GM12891 (cell line): ENCODE results near the gene GPBAR1.

Experiments used
- DNase-seq: peaks from one replicate; pipeline ENCODE4 v3.0.0; 2011; ENCODE audit warnings: low spot score; ENCODE audit not compliant: insufficient read length
- FAIRE-seq: peaks from 2 replicates; lab custom pipeline; 2011; peaks lifted over from hg19 to GRCh38; lab: Jason Lieb, UNC
- PAX5 ChIP-seq: IDR thresholded peaks from 2 replicates; pipeline ENCODE4 v1.6.1; 2011; ENCODE audit warnings: low read length, moderate library complexity, mild to moderate bottlenecking; ENCODE audit not compliant: insufficient read depth, severe bottlenecking
- POLR2A ChIP-seq: IDR thresholded peaks from 2 replicates; pipeline ENCODE4 v1.6.1; 2011; ENCODE audit warnings: low read depth, low read length, control low read depth
- POLR2AphosphoS5 ChIP-seq: IDR thresholded peaks from 2 replicates; pipeline ENCODE4 v1.6.1; 2011; ENCODE audit warnings: low read depth, low read length, control low read depth
- POU2F2 ChIP-seq: IDR thresholded peaks from 2 replicates; pipeline ENCODE4 v1.6.1; 2011; ENCODE audit warnings: low read depth, mild to moderate bottlenecking, control low read depth, low read length, moderate library complexity
- SPI1 ChIP-seq: IDR thresholded peaks from 2 replicates; pipeline ENCODE4 v1.6.1; 2011; ENCODE audit warnings: low read depth, low read length, control low read depth
- TAF1 ChIP-seq: IDR thresholded peaks from 2 replicates; pipeline ENCODE4 v1.6.1; 2011; ENCODE audit warnings: low read depth, low read length, control low read depth

GPBAR1 gene

GRCh38 chr2:218236829-218237228 lies 24.0 kb upstream of the GPBAR1 start:
- TF ChIP-seq POLR2A: no peak
- no peak for TF ChIP-seq SPI1
- no peak for TF ChIP-seq PAX5
- TF ChIP-seq POLR2AphosphoS5: no peak
- TF ChIP-seq TAF1: no peak
- no peak for TF ChIP-seq POU2F2
- no peak for FAIRE-seq
- no peak for DNase-seq

- TF ChIP-seq PAX5: no peak
- TF ChIP-seq POU2F2: no peak
- TF ChIP-seq SPI1: no peak
- TF ChIP-seq POLR2A: no peak
- no peak for TF ChIP-seq TAF1
- TF ChIP-seq POLR2AphosphoS5: no peak
- no peak for FAIRE-seq
- no peak for DNase-seq
These were observed 21.9 kb upstream of the GPBAR1 start for GRCh38 chr2:218238887-218239286.

- no peak for FAIRE-seq
- no peak for TF ChIP-seq POU2F2
- no peak; the same call in 1 of the 2 replicates for TF ChIP-seq POLR2A
- no peak for TF ChIP-seq POLR2AphosphoS5
- no peak for TF ChIP-seq TAF1
- TF ChIP-seq PAX5: no peak
- no peak for TF ChIP-seq SPI1
- no peak for DNase-seq
These were observed 16.6 kb upstream of the GPBAR1 start for GRCh38 chr2:218244204-218244603.

GRCh38 chr2:218244665-218245064 lies 16.1 kb upstream of the GPBAR1 start:
- FAIRE-seq (no peak), DNase-seq (no peak)
- no peak for TF ChIP-seq PAX5
- TF ChIP-seq POLR2A: no peak
- TF ChIP-seq SPI1: no peak
- TF ChIP-seq TAF1: no peak
- no peak for TF ChIP-seq POLR2AphosphoS5
- no peak for TF ChIP-seq POU2F2

GRCh38 chr2:218245214-218245613 lies 15.6 kb upstream of the GPBAR1 start:
- TF ChIP-seq POLR2AphosphoS5: no peak
- TF ChIP-seq TAF1: no peak
- no peak for TF ChIP-seq POU2F2
- TF ChIP-seq PAX5: no peak
- TF ChIP-seq SPI1: no peak
- TF ChIP-seq POLR2A: peak; percentile 22; the same call in 1 of the 2 replicates
- DNase-seq (no peak), FAIRE-seq (no peak)

GRCh38 chr2:218249691-218250090 lies 11.1 kb upstream of the GPBAR1 start:
- FAIRE-seq (no peak), DNase-seq (no peak)
- TF ChIP-seq POU2F2 (no peak), POLR2AphosphoS5 (no peak), SPI1 (no peak), POLR2A (peak; percentile 12; the same call in 1 of the 2 replicates)

- no peak for FAIRE-seq
- no peak for DNase-seq
- TF ChIP-seq POLR2AphosphoS5 (no peak), SPI1 (no peak), POLR2A (no peak)
These were observed 8.1 kb upstream of the GPBAR1 start for GRCh38 chr2:218252509-218253231.

GRCh38 chr2:218253232-218253625 lies 7.6 kb upstream of the GPBAR1 start:
- no peak for FAIRE-seq
- no peak for TF ChIP-seq POLR2A
- no peak for TF ChIP-seq PAX5
- no peak for TF ChIP-seq POU2F2
- no peak for TF ChIP-seq TAF1
- DNase-seq: no peak

- DNase-seq (no peak), FAIRE-seq (no peak)
- TF ChIP-seq POU2F2 (no peak), POLR2A (no peak), POLR2AphosphoS5 (no peak; the same call in 1 of the 2 replicates), SPI1 (no peak), PAX5 (no peak), TAF1 (no peak)
These were observed 5.4 kb upstream of the GPBAR1 start for GRCh38 chr2:218255446-218255845.

- DNase-seq: no peak
- TF ChIP-seq SPI1 (no peak), POU2F2 (no peak), POLR2A (no peak), POLR2AphosphoS5 (0 out of 2 replicates have a peak, but pooled peaks have one; percentile 4)
- FAIRE-seq: peak; percentile 56
These were observed 4.0 kb upstream of the GPBAR1 start for GRCh38 chr2:218256612-218257350.
